Stimulated activated naive CD8-positive, alpha-beta T cell treated with anti-CD3 and anti-CD28 coated beads, Interleukin-15, Interleukin-2, amounts not matched to agents 100 ng/mL and 50 ng/mL, for 24 hours (primary cell): ENCODE results near the gene PMS1.

Experiments
- H3K27ac Mint-ChIP-seq: one replicate; pipeline ENCODE4 v1.8.0; 2021; ENCODE audit warnings: mild to moderate bottlenecking, mixed read lengths
- H3K27me3 Mint-ChIP-seq: one replicate; pipeline ENCODE4 v1.8.0; 2021; ENCODE audit warnings: mixed read lengths
- H3K36me3 Mint-ChIP-seq: one replicate; pipeline ENCODE4 v1.8.0; 2021; ENCODE audit warnings: low read depth, mixed read lengths
- H3K4me1 Mint-ChIP-seq: one replicate; pipeline ENCODE4 v1.8.0; 2021; ENCODE audit warnings: low read depth, mixed read lengths
- H3K4me3 Mint-ChIP-seq: one replicate; pipeline ENCODE4 v1.8.0; 2021; ENCODE audit warnings: mild to moderate bottlenecking, mixed read lengths
- H3K9me3 Mint-ChIP-seq: one replicate; pipeline ENCODE4 v1.8.0; 2021; ENCODE audit warnings: mixed read lengths

Gene PMS1

DNA sequence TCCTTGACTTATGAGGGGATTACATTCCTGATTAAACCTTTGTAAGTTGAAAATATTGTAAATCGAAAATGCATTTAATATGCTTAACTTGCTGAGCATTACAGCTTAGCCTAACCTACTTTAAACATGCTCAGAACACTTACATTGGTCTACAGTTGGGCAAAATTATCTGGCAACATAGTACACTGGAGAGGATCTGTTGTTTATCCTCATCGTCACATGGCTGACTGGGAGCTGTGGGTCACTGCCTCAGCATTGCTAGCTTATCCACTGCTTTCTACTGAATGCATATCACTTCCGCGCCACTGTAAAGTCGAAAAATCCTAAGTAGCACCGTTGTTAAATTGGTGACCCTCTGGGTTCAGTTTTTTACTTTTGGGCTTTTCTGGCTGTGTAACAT lies 13.7 kb downstream of the PMS1 start:
- H3K4me1 Mint-ChIP-seq = peaks cover 14% of the 10 kb centered on the region
- H3K4me3 Mint-ChIP-seq = no peak overlapping the region
- no peak overlapping the region for H3K27ac Mint-ChIP-seq
- H3K27me3 Mint-ChIP-seq = no peaks in the 10 kb centered on the region
- peaks cover 80% of the 10 kb centered on the region for H3K36me3 Mint-ChIP-seq
- H3K9me3 Mint-ChIP-seq = no peaks in the 10 kb centered on the region

DNA sequence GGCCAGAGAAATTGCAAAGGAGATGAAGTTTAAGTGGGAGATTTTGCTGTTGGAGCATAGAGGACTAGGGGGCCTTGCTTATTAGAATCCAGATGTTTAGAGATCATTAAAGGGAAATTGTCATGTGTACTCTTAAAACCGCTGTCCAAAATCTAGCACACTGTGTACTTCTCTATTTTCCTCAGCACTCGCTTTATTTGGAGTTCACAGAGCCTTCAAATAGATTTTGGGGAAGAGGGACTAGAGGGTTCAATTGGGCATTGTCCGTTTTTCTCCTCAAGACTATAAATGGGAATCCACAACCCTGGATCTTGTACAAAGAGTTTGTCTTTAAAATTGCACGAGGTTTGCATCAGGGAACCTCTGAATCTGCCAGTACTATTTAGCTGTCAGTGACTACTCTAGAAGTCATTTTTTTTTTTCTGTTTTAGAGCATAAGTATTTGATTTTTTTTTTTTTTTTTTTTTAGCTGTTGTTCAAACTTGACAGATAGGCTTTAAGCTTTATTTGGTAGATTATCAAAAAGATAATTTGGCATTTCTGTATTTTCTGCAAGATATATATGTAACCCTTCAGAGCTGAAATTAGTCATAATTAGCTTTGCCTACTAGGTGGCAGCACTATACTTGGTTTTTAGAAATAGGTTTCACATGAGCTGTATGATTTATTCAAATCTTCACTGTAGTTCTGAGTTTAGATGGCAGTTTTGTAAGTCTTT lies 14.2 kb downstream of the PMS1 start:
- H3K27ac Mint-ChIP-seq = no peak overlapping the region
- H3K9me3 Mint-ChIP-seq = no peaks in the 10 kb centered on the region
- peaks cover 75% of the 10 kb centered on the region for H3K36me3 Mint-ChIP-seq
- H3K4me3 Mint-ChIP-seq = no peak overlapping the region
- peaks cover 14% of the 10 kb centered on the region for H3K4me1 Mint-ChIP-seq
- H3K27me3 Mint-ChIP-seq = no peaks in the 10 kb centered on the region

DNA sequence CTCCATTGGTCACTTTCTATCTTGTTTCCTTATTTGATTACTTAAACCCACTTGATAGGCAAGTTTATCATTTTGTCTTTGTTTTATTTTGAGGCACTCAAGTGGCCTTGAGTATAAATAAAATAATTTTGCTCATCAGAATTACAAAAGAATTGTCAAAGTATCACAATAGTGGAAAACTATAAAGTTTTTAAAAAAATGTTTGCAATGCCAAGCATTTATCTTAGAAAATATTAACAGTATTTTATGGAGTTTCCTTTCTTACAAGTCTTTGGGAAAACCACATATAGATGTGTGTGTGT lies 14.7 kb downstream of the PMS1 start:
- peaks cover 77% of the 10 kb centered on the region for H3K36me3 Mint-ChIP-seq
- H3K4me3 Mint-ChIP-seq = no peak overlapping the region
- H3K27ac Mint-ChIP-seq = no peak overlapping the region
- H3K27me3 Mint-ChIP-seq = no peaks in the 10 kb centered on the region
- peaks cover 14% of the 10 kb centered on the region for H3K4me1 Mint-ChIP-seq
- no peaks in the 10 kb centered on the region for H3K9me3 Mint-ChIP-seq

DNA sequence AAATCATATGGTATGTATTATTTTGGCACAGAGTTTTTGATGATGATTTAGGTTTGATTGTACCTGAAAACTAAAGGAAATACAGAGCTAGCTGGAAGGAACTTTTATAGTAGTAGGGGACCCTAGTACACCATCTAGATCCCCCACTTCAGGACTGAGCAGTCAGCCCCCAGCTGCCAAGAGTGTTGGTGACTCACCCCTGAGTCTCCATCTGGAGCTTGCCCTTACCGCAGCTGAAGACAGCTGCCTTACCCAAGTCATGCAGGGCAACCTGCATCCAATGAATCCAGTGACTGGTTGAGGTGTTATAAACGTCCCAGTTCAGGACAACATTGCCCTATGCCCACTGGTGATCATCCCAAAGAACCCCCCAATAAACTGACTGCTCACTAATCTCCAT lies 15.3 kb downstream of the PMS1 start:
- H3K4me1 Mint-ChIP-seq = peaks cover 14% of the 10 kb centered on the region
- H3K36me3 Mint-ChIP-seq = peaks cover 75% of the 10 kb centered on the region
- no peaks in the 10 kb centered on the region for H3K9me3 Mint-ChIP-seq
- no peak overlapping the region for H3K27ac Mint-ChIP-seq
- H3K27me3 Mint-ChIP-seq = no peaks in the 10 kb centered on the region
- no peak overlapping the region for H3K4me3 Mint-ChIP-seq

DNA sequence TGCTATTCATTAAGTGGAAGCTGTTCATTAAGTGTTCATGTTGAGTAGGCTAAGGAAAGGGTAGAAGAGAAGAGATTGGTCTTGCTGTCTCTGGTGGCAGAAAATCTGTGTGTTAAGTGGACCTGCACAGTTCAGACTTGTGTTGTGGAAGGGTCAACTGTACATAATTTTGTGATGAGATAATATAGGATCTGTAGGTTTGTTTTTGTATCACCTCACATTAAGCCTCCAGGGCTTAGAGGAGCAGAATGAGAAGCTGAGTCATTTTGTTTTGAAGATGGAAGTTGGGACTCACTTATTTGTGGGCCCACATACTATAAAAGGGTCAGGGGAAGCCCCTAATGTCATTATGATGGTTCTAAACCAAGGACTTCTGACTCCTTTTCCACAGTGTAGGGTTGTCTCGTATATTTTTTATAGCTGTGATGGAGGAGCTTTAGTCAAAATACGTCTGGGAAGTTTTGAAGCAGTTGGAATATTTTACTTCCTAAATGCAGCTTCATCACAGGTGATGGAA lies 18.2 kb downstream of the PMS1 start:
- Mint-ChIP-seq H3K36me3 (peaks cover 63% of the 10 kb centered on the region), H3K9me3 (no peaks in the 10 kb centered on the region), H3K27me3 (no peaks in the 10 kb centered on the region), H3K4me1 (peaks cover 14% of the 10 kb centered on the region), H3K4me3 (no peak overlapping the region), H3K27ac (no peak overlapping the region)

DNA sequence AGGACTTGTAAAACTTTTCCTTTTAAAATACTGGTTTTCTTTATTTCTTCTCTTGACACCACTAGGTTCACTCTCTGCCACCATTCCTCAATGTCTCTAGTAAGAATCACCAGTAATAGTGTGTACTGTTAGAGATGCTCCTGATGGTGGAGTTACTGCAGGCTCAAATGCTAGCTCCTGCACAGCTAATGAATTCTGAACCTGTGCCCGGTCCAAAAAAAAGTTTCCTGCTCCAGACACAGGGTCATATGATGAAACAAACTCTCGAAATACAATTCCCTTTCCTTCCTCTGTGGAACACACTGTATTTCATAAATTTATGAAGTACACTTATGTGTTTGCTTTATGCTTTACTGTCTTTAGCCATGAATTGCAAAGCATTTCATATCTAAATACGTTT lies 19.2 kb downstream of the PMS1 start:
- peaks cover 59% of the 10 kb centered on the region for H3K36me3 Mint-ChIP-seq
- H3K27ac Mint-ChIP-seq = no peak overlapping the region
- no peak overlapping the region for H3K4me3 Mint-ChIP-seq
- H3K9me3 Mint-ChIP-seq = no peaks in the 10 kb centered on the region
- H3K4me1 Mint-ChIP-seq = peaks cover 9% of the 10 kb centered on the region
- no peaks in the 10 kb centered on the region for H3K27me3 Mint-ChIP-seq

DNA sequence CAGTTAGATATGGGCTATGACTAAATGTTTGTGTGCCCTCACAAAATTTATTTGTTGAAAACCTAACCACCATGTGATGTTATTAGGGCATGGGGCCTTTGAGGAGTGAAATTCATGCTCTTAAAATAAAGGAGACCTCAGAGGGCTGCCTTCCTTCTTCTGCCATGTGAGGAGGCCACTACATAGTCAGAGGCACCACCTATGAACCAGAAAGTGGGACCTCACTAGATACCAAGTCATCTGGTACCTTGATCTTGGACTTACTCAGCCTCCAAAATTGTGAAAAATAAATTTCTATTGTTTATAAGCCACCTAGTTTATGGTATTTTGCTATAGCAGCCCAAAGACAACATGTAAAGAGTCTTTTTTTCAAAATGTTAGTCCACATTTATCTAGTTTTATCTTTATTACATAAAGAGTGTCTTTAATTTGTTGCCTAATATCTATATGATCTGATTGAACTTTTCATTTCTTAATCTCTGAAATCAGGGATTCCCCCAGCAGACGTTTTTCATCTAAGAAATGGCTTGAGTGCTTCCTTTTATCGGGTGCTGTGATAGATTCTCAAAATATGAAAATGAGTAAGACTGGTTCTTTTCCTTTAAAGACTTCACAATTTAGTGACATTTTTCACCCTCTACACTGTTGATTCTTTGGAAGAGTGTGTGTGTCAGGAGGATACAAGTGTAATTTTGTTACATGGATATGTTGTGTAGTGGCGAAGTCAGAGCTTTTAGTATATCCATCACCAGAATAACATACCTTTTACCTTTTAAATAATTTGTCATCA lies 34.2 kb downstream of the PMS1 start:
- peak overlapping the region; percentile 98 for H3K27ac Mint-ChIP-seq
- H3K4me3 Mint-ChIP-seq = peak overlapping the region; percentile 76
- H3K9me3 Mint-ChIP-seq = peaks cover 6% of the 10 kb centered on the region
- peaks cover 28% of the 10 kb centered on the region for H3K4me1 Mint-ChIP-seq
- peaks cover 79% of the 10 kb centered on the region for H3K36me3 Mint-ChIP-seq
- H3K27me3 Mint-ChIP-seq = no peaks in the 10 kb centered on the region

DNA sequence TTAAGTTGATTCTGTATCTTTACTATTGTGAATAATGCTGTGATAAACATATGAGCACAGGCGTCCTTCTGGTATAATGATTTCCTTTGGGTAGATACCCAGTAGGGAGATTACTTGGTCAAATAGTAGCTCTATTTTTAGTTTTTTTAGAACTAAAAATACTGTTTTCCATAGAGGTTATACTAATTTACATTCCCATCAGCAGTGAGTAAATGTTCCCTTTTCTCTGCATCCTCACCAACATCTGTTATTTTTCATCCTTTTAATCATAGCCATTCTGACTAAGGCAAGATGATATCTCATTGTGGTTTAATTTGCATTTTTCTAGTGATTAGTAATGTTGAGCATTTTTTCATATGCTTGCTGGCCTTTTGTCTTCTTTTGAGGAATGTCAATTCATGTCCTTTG lies 35.1 kb downstream of the PMS1 start:
- H3K27me3 Mint-ChIP-seq = no peaks in the 10 kb centered on the region
- H3K4me1 Mint-ChIP-seq = peaks cover 28% of the 10 kb centered on the region
- peak overlapping the region; percentile 76 for H3K4me3 Mint-ChIP-seq
- peaks cover 6% of the 10 kb centered on the region for H3K9me3 Mint-ChIP-seq
- H3K27ac Mint-ChIP-seq = peak overlapping the region; percentile 98
- peaks cover 70% of the 10 kb centered on the region for H3K36me3 Mint-ChIP-seq

DNA sequence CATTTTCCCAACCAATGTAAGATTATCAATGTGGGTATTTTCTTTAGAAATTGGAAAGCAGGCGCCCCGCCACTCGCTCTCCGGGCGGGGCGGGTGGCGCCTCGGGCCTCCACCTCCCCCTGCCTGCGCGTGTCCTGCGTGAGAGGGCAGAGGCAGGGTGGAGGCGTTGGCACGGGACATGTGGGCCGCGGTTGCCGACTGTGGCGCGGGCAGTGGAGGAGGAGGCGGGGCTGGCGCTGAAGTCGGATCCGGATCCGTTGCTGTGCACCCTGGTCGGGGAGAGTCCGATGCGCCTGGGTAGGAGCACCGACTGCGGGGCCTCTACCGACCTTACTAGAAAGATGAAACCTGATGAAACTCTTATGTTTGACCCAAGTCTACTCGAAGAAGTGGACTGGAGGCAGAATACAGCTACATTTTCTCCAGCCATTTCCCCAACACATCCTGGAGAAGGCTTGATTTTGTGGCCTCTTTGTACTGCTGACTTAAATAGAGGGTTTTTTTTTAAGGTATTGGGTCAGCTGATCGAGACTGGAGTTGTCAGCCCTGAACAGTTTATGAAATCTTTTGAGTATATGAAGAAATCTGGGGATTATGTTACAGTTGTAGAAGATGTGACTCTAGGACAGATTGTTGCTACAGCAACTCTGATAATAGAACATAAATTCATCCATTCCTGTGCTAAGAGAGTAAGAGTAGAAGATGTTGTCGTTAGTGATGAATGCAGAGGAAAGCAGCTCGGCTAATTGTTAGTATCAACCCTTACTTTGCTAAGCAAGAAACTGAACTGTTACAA lies 37.9 kb downstream of the PMS1 start:
- Mint-ChIP-seq H3K27ac (no peak overlapping the region), H3K27me3 (no peaks in the 10 kb centered on the region), H3K9me3 (peaks cover 6% of the 10 kb centered on the region), H3K4me3 (no peak overlapping the region), H3K36me3 (peaks cover 55% of the 10 kb centered on the region), H3K4me1 (peaks cover 28% of the 10 kb centered on the region)

DNA sequence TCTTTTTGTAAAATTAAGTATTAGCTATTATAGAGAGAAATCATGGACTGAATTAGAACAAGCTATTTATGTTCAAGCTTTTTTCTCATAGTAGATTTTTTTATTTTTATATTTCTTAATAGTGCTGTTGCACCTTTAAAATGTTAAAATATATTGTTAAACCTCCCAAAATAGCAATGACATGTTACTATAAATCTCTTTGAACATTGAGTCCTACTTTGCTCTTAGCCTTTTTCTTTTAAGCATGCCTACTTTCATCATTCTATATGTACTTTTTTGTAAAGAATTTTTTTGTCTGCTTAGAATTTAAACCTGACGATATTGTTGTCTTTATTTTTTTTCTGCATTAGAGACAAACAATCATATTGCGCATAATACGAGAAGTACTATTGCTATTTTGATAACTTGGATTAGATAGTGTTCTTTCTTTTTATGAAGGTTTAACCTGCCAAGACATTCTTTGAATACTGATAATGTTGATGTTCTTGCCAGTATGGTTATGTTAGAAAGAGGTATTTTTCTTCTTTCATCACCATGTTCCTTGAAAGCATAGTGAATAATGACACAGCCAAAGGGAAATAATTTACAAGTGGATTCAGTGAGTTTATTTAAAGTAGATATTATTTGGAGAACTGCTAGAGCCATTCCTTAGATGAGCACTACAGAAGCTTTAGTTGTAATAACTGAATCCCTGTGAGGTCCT lies 40.6 kb downstream of the PMS1 start:
- H3K4me1 Mint-ChIP-seq = peaks cover 12% of the 10 kb centered on the region
- H3K4me3 Mint-ChIP-seq = no peak overlapping the region
- H3K27me3 Mint-ChIP-seq = no peaks in the 10 kb centered on the region
- H3K36me3 Mint-ChIP-seq = peaks cover 49% of the 10 kb centered on the region
- H3K9me3 Mint-ChIP-seq = no peaks in the 10 kb centered on the region
- H3K27ac Mint-ChIP-seq = no peak overlapping the region

DNA sequence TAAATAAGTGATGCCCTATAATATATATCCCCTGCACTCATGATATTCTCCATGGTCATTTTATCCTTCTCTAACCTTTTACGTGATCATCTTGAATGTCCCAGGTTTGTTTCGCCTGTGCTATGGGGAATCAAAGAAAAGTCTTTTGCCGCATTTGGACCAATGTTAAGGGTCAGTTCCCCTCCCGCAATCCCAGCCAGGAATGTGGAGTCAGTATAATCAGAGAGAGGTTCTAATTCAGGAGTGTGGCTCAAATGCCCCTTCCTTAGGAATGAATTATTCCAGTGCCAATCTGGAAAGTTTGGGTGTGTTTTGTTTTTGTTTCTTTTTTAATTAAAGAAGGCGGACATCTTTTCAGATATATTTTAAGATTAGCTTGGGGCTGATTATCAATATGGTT lies 41.8 kb downstream of the PMS1 start:
- Mint-ChIP-seq H3K27me3 (no peaks in the 10 kb centered on the region), H3K27ac (no peak overlapping the region), H3K4me3 (no peak overlapping the region), H3K36me3 (peaks cover 48% of the 10 kb centered on the region), H3K9me3 (no peaks in the 10 kb centered on the region), H3K4me1 (peaks cover 14% of the 10 kb centered on the region)

DNA sequence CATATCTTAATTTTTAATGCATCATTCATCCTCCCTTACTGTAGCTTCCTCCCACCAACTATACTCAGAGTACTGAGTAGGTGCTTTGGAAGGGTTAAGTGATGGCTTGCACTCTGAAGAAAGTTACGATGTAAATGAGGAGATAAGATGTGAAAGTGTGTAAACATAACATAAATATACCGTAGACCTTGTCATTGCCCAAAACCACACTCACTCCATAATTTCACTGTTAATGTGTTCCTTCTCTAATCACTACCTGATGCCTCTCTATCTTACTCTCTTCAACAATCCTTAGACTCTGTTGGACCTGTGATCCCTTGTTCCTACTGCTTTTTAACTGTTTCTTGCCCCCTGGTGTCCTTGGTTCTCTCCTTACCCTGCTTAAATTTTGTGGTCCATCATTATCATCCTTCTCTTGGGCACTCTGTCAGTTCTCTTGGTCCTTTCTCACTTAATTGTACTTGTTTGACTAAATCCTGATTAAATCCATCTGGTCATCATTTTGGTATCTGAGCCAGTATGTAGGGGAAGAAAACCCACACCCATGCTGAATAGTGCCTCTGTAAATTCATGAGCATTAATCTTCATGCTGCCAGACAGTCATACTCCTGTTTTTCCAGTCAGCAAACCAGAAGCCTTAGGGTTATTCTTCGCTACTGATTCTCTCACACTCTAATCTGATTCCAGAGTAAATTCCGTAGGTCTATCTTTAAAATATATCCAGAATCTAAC lies 45.0 kb downstream of the PMS1 start:
- Mint-ChIP-seq H3K27ac (no peak overlapping the region), H3K27me3 (no peaks in the 10 kb centered on the region), H3K36me3 (peaks cover 56% of the 10 kb centered on the region), H3K4me3 (no peak overlapping the region), H3K9me3 (no peaks in the 10 kb centered on the region), H3K4me1 (peaks cover 14% of the 10 kb centered on the region)

DNA sequence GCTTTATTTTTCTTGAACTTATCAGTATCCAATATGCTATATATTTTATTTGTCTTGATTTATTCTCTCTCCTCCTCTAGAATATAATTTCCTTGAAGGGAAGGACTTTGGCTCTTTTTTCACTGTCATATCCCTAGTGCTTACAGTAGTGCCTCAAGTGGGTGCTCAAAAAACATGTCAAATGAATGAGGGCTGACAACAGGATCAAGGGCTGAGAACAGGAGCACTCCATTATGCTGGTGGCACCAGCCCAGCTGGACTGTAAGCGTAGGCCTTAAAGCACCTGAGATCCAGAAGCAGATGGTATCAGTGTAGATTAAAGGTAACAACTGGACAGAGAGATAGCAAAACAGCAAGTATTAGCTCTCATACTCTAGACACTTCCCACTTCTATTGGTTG lies 46.3 kb downstream of the PMS1 start:
- no peak overlapping the region for H3K27ac Mint-ChIP-seq
- H3K27me3 Mint-ChIP-seq = no peaks in the 10 kb centered on the region
- H3K9me3 Mint-ChIP-seq = no peaks in the 10 kb centered on the region
- H3K36me3 Mint-ChIP-seq = peaks cover 57% of the 10 kb centered on the region
- peaks cover 14% of the 10 kb centered on the region for H3K4me1 Mint-ChIP-seq
- H3K4me3 Mint-ChIP-seq = no peak overlapping the region

DNA sequence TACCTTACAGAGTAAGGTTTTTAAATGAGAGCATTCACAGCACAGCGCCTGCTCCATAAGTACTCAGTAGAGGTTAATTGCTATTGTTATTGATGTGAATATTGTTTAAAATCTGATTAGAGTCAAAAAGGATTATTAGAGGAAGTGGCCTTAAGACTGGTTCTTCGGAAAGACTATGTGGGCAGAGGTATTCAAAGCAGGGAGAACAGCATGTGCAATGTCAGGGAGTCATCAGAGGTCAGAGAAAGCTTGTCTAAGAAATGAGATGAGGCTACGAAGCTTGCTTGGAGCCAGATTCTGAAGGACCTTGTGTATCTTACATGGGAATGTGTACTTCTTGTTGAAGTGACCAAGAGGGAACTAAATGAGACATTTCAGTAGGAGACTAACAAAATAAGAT lies 49.8 kb downstream of the PMS1 start:
- Mint-ChIP-seq H3K4me1 (peaks cover 39% of the 10 kb centered on the region), H3K27ac (no peak overlapping the region), H3K4me3 (no peak overlapping the region), H3K27me3 (no peaks in the 10 kb centered on the region), H3K9me3 (no peaks in the 10 kb centered on the region), H3K36me3 (peaks cover 62% of the 10 kb centered on the region)
